ENCODE results near the gene BNIP3.
"Not testable (repeated sequence)": the region's sequence is repeated elsewhere in the genome, so short reads cannot be mapped to it uniquely, and the experiment has no call there.

The BNIP3 gene

DNA sequence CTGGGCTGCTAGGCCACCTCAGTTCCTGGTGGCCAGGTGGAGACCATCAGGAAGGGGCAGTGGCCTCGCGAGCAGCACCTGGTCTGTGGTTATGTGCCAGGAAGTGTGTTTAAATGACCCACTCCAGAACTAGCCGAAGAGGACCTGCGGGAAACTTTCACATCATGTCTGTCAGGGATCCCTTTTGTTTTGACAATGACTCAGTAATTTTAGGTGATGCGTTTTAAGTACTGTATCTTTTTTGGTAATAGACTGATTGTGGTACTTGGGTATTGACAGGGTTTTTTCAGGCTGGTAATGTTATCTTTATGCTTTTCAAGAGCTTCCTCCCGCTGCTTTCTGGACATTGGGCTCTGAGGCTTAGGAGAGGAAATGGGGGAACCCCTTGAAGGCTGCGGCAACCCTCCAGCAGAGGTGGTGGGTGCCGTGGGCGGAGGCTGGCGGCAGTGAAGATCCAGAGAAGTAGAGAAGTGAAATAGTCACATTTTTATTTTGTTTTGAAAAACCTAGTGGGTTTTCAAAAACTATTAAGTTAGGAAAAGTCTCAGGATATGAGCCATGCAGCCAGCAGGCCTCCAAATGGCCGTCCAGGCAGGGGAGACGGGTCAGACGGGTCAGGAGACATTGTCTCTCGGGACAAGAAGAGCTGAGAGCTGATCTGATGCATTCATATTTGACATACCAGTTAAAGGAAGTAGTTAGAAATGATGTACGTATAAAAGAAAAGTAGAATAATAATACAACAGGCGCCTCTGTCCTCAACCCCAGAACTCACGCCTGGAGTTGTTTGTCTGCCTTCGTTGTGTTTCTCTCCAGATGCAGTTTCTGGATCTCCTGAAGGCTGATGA lies 53.3 kb downstream of the BNIP3 start:
- no peak for DNase-seq

GRCh38 chr10:131926743-131927595 lies 54.8 kb downstream of the BNIP3 start:
- no peak for DNase-seq

- DNase-seq = no peak
These were observed 55.5 kb downstream of the BNIP3 start for GRCh38 chr10:131926253-131926652.

- DNase-seq = no peak
These were observed 56.0 kb downstream of the BNIP3 start for GRCh38 chr10:131925716-131926115.

GRCh38 chr10:131925011-131925649 lies 56.6 kb downstream of the BNIP3 start:
- DNase-seq = no peak

- no peak for DNase-seq
These were observed 58.5 kb downstream of the BNIP3 start for GRCh38 chr10:131923038-131923756.

DNA sequence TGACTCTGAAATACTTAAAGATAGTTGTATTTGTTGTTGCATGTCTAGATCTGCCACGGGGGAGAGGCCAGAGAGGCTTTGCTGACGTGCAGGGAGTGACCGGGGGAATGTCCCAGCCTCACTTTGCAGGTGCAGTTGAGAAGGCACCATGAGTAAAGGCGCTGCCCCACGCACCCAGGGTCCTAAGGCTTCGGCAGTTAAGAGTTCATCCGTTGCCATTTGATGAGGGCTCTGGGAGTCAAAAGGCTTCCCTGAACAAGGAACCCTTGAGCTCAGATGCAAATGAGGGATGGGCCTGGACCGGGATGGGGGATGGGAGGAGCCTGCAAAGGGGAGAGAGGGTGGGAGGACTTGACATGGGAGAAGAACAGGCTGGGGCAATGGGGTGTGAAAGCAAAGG lies 60.5 kb downstream of the BNIP3 start:
- no peak for DNase-seq

DNA sequence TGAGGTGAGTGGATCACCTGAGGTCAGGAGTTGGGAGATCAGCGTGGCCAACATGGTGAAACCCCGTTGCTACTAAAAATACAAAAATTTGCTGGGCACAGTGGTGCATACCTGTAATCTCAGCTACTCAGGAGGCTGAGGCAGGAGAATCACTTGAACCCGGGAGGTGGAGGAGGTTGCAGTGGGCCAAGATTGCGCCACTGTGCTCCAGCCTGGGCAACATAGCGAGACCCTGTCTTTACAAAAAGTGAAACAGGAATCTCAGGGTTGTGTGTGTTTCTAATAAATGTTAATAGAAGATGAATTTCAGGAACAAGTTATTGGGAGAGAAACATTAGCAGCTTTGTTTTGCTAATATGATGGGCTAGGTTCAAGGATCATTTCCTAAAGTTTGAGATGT lies 61.0 kb downstream of the BNIP3 start:
- DNase-seq = no peak

DNA sequence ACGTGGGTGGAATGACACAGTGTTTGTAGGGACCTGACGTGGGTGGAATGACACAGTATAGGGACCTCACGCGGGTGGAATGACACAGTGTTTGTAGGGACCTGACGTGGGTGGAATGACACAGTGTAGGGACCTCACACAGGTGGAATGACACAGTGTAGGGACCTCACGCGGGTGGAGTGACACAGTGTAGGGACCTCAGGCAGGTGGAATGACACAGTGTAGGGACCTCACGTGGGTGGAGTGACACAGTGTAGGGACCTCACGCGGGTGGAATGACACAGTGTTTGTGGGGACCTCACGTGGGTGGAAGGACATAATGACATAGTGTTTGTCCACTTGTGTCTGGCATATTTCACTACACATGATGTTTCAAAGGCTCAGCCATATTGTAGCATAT lies 61.6 kb downstream of the BNIP3 start:
- no peak for DNase-seq

DNA sequence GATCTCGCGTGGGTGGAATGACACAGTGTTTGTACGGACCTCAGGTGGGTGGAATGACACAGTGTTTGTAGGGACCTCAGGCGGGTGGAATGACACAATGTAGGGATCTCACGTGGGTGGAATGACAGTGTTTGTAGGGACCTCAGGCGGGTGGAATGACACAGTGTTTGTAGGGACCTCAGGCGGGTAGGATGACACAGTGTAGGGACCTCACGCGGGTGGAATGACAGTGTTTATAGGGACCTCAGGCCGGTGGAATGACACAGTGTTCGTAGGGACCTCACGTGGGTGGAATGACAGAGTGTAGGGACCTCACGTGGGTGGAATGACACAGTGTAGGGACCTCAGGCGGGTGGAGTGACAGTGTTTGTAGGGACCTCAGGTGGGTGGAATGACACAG lies 62.3 kb downstream of the BNIP3 start:
- not testable (repeated sequence) for DNase-seq

Data from NCI-H1092 (cell line).